GM12875 (cell line): Measurements from ENCODE around the gene FETUB.

ENCODE experiments used
- H3K4me3 ChIP-seq: one replicate; pipeline ENCODE4 v1.5.1; 2011; ENCODE audit warnings: low read depth, low read length, control low read depth
- TF ChIP-seq, protein P1 (sequence below): IDR thresholded peaks from 2 replicates; pipeline ENCODE4 v1.5.1; 2011; ENCODE audit warnings: low read depth, mild to moderate bottlenecking, control low read depth, inconsistent platforms, low read length, moderate library complexity, borderline replicate concordance; ENCODE audit not compliant: insufficient read depth

The FETUB gene

DNA sequence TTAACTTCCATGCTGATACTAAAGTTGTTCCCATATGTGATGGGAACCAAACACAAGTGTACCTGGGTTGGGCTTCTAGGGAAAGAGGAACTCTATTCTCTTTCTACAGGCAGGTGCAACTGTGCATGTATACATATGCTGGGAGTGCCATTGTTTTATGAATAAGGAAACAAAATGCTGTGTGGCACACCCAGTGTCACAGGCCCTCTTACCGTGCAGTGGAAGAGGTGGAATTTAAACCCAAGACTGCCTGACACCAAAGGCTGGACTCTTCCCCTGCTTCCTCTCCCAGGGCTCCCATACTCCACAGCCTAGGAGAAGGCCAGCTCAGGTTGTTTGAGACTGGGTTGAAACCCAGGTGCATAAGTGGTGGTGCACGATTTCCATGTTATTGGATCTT, 1.9 kb upstream of the FETUB start:
- TF ChIP-seq, protein P1, sequence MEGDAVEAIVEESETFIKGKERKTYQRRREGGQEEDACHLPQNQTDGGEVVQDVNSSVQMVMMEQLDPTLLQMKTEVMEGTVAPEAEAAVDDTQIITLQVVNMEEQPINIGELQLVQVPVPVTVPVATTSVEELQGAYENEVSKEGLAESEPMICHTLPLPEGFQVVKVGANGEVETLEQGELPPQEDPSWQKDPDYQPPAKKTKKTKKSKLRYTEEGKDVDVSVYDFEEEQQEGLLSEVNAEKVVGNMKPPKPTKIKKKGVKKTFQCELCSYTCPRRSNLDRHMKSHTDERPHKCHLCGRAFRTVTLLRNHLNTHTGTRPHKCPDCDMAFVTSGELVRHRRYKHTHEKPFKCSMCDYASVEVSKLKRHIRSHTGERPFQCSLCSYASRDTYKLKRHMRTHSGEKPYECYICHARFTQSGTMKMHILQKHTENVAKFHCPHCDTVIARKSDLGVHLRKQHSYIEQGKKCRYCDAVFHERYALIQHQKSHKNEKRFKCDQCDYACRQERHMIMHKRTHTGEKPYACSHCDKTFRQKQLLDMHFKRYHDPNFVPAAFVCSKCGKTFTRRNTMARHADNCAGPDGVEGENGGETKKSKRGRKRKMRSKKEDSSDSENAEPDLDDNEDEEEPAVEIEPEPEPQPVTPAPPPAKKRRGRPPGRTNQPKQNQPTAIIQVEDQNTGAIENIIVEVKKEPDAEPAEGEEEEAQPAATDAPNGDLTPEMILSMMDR, result no peak
- H3K4me3 ChIP-seq, result no peak overlapping the region

DNA sequence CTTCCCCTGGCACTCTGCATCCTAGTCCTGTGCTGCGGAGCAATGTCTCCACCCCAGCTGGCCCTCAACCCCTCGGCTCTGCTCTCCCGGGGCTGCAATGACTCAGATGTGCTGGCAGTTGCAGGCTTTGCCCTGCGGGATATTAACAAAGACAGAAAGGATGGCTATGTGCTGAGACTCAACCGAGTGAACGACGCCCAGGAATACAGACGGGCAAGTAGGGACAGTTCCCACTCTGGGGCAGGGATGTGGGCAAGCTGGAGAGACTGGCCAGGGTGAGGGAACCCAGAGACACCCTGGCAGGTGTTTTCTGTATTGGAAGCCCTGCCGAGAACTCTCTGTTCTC, 247 bp downstream of the FETUB start:
- H3K4me3 ChIP-seq, result no peak overlapping the region
- TF ChIP-seq, protein P1, result no peak

GRCh38 chr3:186640929-186641328, 730 bp downstream of the FETUB start:
- H3K4me3 ChIP-seq, result no peak overlapping the region
- TF ChIP-seq, protein P1, result no peak

DNA sequence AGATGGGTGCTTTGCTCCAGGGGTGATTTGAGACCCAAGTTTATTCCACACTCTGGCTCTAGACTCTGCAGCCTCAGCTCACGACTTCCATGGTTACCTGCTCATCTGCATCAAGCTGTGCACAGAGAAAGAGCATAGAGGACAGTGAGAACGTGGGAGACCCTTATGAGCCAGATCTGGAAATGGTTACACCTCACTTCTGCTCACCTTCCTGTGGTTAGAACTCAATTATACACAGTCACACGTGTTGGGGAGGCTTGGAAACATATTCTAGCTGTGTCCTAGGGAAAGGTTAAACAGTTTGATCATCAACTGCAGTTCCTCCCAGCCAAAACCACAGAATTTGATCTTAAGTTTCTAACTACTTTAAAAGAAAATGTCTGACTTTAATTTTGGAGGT, 1.8 kb downstream of the FETUB start:
- TF ChIP-seq, protein P1, result no peak
- H3K4me3 ChIP-seq, result no peak overlapping the region

DNA sequence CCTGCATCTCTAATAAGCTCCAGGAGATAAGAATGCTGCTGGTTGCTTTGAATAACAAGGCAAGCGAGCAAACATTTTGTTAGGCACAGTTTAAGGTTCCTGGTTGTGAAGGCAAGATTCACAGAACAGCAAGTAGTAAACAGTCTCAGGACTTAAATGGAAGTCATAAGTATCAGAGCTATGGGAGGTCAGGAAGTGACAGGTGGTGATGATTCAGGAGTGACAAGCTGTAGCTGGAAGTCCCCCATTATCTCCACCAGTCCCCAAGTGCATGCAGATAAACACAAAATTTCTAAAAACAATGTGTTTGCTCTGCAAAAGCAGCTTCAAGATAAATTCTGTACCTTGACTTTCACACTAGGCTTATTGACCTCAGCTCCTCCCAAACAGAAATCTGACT, 3.3 kb downstream of the FETUB start:
- no peak overlapping the region for H3K4me3 ChIP-seq
- TF ChIP-seq, protein P1, result no peak

GRCh38 chr3:186644683-186645082, 4.5 kb downstream of the FETUB start:
- no peak overlapping the region for H3K4me3 ChIP-seq
- TF ChIP-seq, protein P1, result no peak

GRCh38 chr3:186646106-186646505, 5.9 kb downstream of the FETUB start:
- H3K4me3 ChIP-seq, result no peak overlapping the region
- TF ChIP-seq, protein P1, result no peak
